Activated naive CD8-positive, alpha-beta T cell treated with anti-CD3 and anti-CD28 coated beads, Interleukin-2, amount 50 U/mL, for 16 hours (primary cell): Measurements from ENCODE around the gene KAZN.

Experiments
- DNase-seq: peaks from one replicate; pipeline ENCODE4 v3.0.0-alpha.2; 2020; ENCODE audit warnings: low read depth, low spot score

KAZN gene

GRCh38 chr1:14881775-14882672 is 283.5 kb downstream of the KAZN start:
- DNase-seq: no peak

GRCh38 chr1:14884614-14885175 is 286.2 kb downstream of the KAZN start:
- no peak for DNase-seq

GRCh38 chr1:14887044-14887566 is 288.6 kb downstream of the KAZN start:
- DNase-seq: no peak

GRCh38 chr1:14887764-14888350 is 289.4 kb downstream of the KAZN start:
- no peak for DNase-seq

GRCh38 chr1:14888374-14888773 is 289.9 kb downstream of the KAZN start:
- DNase-seq: no peak

GRCh38 chr1:14889825-14890440 is 291.4 kb downstream of the KAZN start:
- DNase-seq: no peak

- no peak for DNase-seq
Measured at GRCh38 chr1:14891991-14892390, 293.5 kb downstream of the KAZN start.

- DNase-seq: no peak
Measured at GRCh38 chr1:14894811-14895560, 296.5 kb downstream of the KAZN start.

GRCh38 chr1:14895727-14896126 is 297.2 kb downstream of the KAZN start:
- DNase-seq: no peak

GRCh38 chr1:14896381-14897079 is 298.0 kb downstream of the KAZN start:
- DNase-seq: no peak

- DNase-seq: no peak
Measured at GRCh38 chr1:14897080-14897449, 298.6 kb downstream of the KAZN start.

- DNase-seq: no peak
Measured at GRCh38 chr1:14897547-14897946, 299.1 kb downstream of the KAZN start.

GRCh38 chr1:14897997-14898645 is 299.6 kb downstream of the KAZN start:
- no peak for DNase-seq

- DNase-seq: no peak
Measured at GRCh38 chr1:14899686-14900085, 301.2 kb downstream of the KAZN start.

- no peak for DNase-seq
Measured at GRCh38 chr1:14901371-14901954, 303.0 kb downstream of the KAZN start.

GRCh38 chr1:14903922-14904321 is 305.4 kb downstream of the KAZN start:
- DNase-seq: no peak

GRCh38 chr1:14906665-14907064 is 308.2 kb downstream of the KAZN start:
- no peak for DNase-seq

GRCh38 chr1:14907416-14907815 is 308.9 kb downstream of the KAZN start:
- DNase-seq: no peak

- no peak for DNase-seq
Measured at GRCh38 chr1:14909273-14909672, 310.8 kb downstream of the KAZN start.

GRCh38 chr1:14909920-14910460 is 311.5 kb downstream of the KAZN start:
- no peak for DNase-seq
